ENCODE data around the gene SUPV3L1.

DNA sequence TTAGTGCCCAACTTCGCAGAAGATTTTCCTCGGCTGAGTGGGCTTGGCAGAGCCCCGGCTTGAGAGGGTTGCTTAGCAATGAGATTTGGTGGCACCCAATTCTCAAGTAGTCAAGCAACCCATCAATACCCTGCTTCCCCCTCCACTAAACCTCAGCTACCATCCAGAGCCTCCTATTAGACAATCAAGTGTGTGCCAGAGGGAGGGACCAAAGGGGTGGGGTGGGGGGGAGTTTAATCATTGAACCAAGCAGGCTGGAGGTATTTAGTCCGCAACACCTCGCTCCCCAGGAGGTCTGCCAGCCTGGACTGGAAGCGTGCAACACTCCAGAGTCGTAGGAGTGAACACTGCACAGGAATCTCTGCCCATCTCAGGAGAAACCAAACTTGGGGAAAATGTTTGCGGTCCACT is 40.0 kb downstream of the SUPV3L1 start, which contains the start of gene HKDC1:
- TF ChIP-seq POLR2A (IDR thresholded peaks at IDR 0.05) (no peak), CTCF (IDR thresholded peaks at IDR 0.05) (no peak), POLR2AphosphoS5 (IDR thresholded peaks at IDR 0.05) (no peak)

Data from breast epithelium (tissue), 3 donors.